ENCODE data around the gene FOXO3.

The FOXO3 gene

DNA sequence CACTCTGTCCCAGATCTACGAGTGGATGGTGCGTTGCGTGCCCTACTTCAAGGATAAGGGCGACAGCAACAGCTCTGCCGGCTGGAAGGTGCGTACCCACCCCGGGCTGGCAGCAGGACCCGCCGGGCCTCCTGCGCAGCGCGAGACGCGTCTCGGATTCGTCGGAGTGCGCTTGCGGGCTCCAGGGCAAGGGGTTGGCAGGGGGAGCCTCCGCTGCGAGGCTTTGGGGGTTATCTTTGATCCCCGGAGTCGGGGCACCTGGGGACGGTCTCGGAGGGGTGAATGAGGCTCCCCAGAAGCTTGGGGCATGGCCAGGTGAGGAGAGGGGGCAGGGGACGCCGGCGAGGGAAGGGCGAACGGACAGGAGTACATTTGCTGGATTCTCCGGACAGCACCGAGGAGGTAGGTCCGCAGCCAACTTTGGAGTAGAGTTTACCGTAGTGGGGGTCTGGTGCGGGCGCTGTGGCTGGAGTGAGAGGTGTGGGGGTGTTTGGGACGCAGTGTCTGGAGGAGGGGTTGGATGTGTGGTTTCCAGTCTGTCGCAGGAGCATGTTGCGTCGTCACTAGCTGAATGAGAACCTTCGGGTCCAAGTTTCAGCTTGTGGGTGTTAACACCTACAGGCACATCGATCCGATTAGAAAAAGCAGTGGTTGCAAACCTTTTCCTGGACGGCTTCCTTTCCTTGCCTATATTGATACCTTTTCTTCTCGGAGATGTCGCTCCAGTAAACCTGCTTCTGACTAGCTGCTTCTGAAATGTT, 1.2 kb downstream of the FOXO3 start:
- peak overlapping the region; percentile 91 to 93 for H3K4me3 ChIP-seq (replicated peaks in 1 of 2; ENCODE audit: low read depth in 2 of 2, low read length in 2 of 2)
- DNase-seq (ENCODE audit: low read depth in 2 of 2) = no peak
- TF ChIP-seq, protein P1, sequence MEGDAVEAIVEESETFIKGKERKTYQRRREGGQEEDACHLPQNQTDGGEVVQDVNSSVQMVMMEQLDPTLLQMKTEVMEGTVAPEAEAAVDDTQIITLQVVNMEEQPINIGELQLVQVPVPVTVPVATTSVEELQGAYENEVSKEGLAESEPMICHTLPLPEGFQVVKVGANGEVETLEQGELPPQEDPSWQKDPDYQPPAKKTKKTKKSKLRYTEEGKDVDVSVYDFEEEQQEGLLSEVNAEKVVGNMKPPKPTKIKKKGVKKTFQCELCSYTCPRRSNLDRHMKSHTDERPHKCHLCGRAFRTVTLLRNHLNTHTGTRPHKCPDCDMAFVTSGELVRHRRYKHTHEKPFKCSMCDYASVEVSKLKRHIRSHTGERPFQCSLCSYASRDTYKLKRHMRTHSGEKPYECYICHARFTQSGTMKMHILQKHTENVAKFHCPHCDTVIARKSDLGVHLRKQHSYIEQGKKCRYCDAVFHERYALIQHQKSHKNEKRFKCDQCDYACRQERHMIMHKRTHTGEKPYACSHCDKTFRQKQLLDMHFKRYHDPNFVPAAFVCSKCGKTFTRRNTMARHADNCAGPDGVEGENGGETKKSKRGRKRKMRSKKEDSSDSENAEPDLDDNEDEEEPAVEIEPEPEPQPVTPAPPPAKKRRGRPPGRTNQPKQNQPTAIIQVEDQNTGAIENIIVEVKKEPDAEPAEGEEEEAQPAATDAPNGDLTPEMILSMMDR (IDR thresholded peaks at IDR 0.05; ENCODE audit: low read depth, low read length) = no peak

DNA sequence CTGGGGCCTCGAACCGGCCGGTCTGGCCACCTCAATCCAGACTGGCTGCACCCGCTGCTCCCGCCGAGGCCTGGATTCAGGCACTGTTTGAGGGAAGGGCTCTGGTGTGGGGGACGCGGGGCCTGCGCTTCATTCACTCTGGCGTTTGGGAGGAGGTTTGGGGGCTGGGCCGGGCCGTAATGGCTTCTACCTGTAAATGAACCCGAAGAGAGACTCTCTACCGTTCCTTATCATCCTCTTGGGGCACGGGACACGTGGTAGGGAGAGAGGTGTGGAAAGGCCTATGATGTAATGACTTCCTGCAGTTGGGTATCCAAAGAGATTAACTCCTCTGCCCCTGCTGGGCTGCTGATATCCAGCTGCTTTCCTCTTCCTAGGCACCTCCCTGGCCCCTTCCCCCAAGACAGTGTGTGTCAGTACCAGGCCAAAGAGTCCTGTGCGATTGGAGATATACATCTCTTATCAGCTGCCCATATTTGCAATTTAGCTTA, 1.8 kb downstream of the FOXO3 start:
- peak overlapping the region; percentile 91 to 93 for H3K4me3 ChIP-seq (replicated peaks in 1 of 2; ENCODE audit: low read depth in 2 of 2, low read length in 2 of 2)
- peak; percentile 83 to 85 for DNase-seq (ENCODE audit: low read depth in 2 of 2)
- TF ChIP-seq, protein P1 (IDR thresholded peaks at IDR 0.05; ENCODE audit: low read depth, low read length) = no peak

DNA sequence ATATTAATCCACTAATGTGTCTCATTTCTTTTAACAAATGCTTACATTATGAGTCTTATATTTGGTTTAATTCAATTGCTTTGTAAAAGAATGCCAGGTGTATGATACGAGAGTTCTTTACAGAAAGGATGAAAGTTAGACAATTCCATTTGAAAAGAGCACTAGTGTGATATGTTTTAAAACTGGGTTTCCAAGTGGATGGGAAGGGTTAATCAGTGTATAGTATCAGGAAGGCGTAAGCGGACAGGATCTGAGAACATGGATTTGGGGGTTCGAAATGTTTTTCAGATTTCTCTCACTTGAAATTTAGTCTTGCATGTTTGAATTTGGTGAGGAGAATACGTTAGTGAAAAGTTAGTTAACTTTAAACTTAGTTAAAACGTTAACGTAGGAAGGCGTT, 2.6 kb downstream of the FOXO3 start:
- peak in 1 of 2 donors; percentile 30 for DNase-seq (ENCODE audit: low read depth in 2 of 2)
- TF ChIP-seq, protein P1 (IDR thresholded peaks at IDR 0.05; ENCODE audit: low read depth, low read length) = no peak
- H3K4me3 ChIP-seq (replicated peaks in 1 of 2; ENCODE audit: low read depth in 2 of 2, low read length in 2 of 2) = peak overlapping the region; percentile 91 to 93

DNA sequence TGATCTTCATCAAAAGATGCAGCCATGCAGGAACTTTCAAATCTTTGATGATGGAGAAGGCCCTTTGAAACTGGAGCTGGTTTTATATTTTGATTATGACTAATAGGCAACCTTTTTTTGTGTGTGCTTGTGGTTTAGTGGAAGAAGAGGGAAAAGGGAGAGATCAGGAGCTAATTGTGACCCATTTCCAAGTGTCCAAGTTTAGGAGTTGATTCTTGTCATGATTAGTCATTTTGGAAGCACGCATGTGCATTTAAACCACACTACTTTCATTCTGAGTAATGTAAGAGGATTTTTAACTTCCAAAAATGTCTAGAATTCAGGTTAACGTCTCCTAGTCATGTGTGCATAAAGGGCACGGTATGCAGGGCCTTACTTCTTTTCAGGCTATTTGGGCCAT, 3.5 kb downstream of the FOXO3 start:
- DNase-seq (ENCODE audit: low read depth in 2 of 2) = peak; percentile 73 to 97
- TF ChIP-seq, protein P1 (IDR thresholded peaks at IDR 0.05; ENCODE audit: low read depth, low read length) = no peak
- peak overlapping the region; percentile 26 to 91 for H3K4me3 ChIP-seq (replicated peaks in 1 of 2; ENCODE audit: low read depth in 2 of 2, low read length in 2 of 2)

DNA sequence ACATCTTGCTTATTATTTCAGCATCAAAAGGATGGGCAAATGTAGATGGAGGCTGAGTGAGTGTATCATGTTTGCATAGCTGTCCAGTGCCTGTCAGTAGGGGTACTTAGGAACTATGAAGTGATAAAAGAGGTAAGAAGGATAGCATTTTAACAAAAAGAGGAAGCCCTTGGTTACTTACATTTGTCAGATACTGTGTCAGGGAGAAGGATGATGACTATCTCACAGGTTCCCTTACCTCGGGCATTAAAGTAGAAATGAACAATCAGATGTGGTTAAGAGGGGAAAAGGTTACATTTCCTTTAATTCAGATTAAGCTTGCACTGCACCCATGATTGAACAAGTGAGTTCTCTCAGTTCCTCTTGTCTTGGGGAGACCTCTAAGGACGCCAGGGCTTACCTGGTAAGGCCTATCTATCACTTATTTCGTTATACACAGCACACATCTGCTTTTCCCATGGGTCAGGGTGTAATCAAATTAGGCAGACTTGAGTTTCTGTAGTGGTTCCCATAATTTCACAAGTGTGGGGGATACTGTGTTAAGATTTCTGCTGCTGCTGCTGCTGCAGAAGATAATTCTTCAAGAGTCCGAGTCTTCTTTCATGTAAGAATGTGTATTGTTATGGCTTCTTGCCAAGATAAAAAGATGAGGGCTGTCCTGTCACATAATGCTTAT, 4.5 kb downstream of the FOXO3 start:
- TF ChIP-seq, protein P1 (IDR thresholded peaks at IDR 0.05; ENCODE audit: low read depth, low read length) = no peak
- H3K4me3 ChIP-seq (replicated peaks in 1 of 2; ENCODE audit: low read depth in 2 of 2, low read length in 2 of 2) = peak overlapping the region; percentile 3 to 22
- DNase-seq (ENCODE audit: low read depth in 2 of 2) = peak in 1 of 2 donors; percentile 32

DNA sequence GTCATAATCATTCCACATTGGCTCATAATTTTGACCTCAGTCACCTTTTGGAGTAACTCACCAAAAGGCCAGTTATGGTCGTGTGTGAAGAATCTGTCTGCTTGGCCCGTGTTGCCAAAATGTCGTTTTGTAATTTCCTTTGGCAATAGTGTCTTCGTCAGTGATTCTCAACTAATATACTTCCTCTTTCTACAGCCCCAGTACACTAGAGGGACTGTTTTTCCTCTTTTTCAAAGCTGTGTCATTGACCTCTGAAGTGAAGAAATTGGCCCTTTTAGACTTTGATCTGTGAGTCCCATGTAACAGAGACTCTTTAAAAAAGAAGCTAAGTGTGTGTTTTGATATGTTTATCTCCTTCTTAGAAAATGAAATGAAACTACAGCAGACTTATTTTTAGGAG, 5.2 kb downstream of the FOXO3 start:
- TF ChIP-seq, protein P1 (IDR thresholded peaks at IDR 0.05; ENCODE audit: low read depth, low read length) = peak; percentile 20
- peak; percentile 86 to 97 for DNase-seq (ENCODE audit: low read depth in 2 of 2)
- no peak overlapping the region for H3K4me3 ChIP-seq (replicated peaks in 1 of 2; ENCODE audit: low read depth in 2 of 2, low read length in 2 of 2)

Data from cardiac fibroblast (primary cell).